ENCODE data around the gene LASP1. TPM values are rescaled to one million over a fixed set of nuclear protein-coding genes. Genes with fewer than 3 reads are reported as not detected.

Gene LASP1
- total and polyA plus RNA-seq, 7 donors = 8.6 to 20.1 (median 14.6) TPM

GRCh38 chr17:38877130-38877851, 7.4 kb downstream of the LASP1 start:
- no peak for TF ChIP-seq CTCF (IDR thresholded peaks at IDR 0.05)
- WGBS, 3 donors = 55 to 68% (median 67%) methylated on average over 7 of the region's 7 CpGs
- Histone ChIP-seq H3K4me1 (peaks cover 52% of the 10 kb centered on the region), H3K4me3 (no peak overlapping the region), H3K27ac (no peak overlapping the region), H3K27me3 (ENCODE audit: insufficient read depth in 3 of 3, low read length in 2 of 3) (no peaks in the 10 kb centered on the region), H3K9me3 (no peaks in the 10 kb centered on the region), H3K36me3 (ENCODE audit: insufficient read depth in 1 of 2, low read depth in 1 of 2) (peaks cover 0 to 26% of the 10 kb centered on the region in 2 donors)
- DNase-seq (no peak), ATAC-seq (no peak)
- intact Hi-C loops (cut with DNase I) = no loop called here

- TF ChIP-seq CTCF (IDR thresholded peaks at IDR 0.05) = no peak
- peak in 1 of 2 donors; percentile 53 for DNase-seq
- Histone ChIP-seq H3K36me3 (ENCODE audit: insufficient read depth in 1 of 2, low read depth in 1 of 2) (peaks cover 0 to 29% of the 10 kb centered on the region in 2 donors), H3K4me3 (no peak overlapping the region), H3K9me3 (no peaks in the 10 kb centered on the region), H3K27ac (no peak overlapping the region), H3K27me3 (ENCODE audit: insufficient read depth in 3 of 3, low read length in 2 of 3) (no peaks in the 10 kb centered on the region), H3K4me1 (peaks cover 35% of the 10 kb centered on the region)
- 35 to 48% (median 42%) methylated on average over 6 of the region's 6 CpGs for WGBS, 3 donors
- intact Hi-C loops (cut with DNase I) = no loop called here
- ATAC-seq = peak in 3 of 4 donors; percentile 39 to 53 (median 51)
These were observed 10.2 kb downstream of the LASP1 start for GRCh38 chr17:38879878-38880665.

GRCh38 chr17:38881600-38882191, 11.8 kb downstream of the LASP1 start:
- ATAC-seq (peak; percentile 39 to 57 (median 52)), DNase-seq (peak; percentile 75 to 85)
- 29 to 39% (median 36%) methylated on average over 8 of the region's 8 CpGs for WGBS, 3 donors
- H3K4me1 ChIP-seq = peaks cover 33% of the 10 kb centered on the region
- H3K9me3 ChIP-seq = no peaks in the 10 kb centered on the region
- peaks cover 0 to 29% of the 10 kb centered on the region in 2 donors for H3K36me3 ChIP-seq (ENCODE audit: insufficient read depth in 1 of 2, low read depth in 1 of 2)
- intact Hi-C loops (cut with DNase I) = no loop called here
- no peaks in the 10 kb centered on the region for H3K27me3 ChIP-seq (ENCODE audit: insufficient read depth in 3 of 3, low read length in 2 of 3)
- no peak overlapping the region for H3K4me3 ChIP-seq
- TF ChIP-seq CTCF (IDR thresholded peaks at IDR 0.05) = no peak
- peak overlapping the region; percentile 16 for H3K27ac ChIP-seq

GRCh38 chr17:38882870-38883269, 13.0 kb downstream of the LASP1 start:
- Histone ChIP-seq H3K36me3 (ENCODE audit: insufficient read depth in 1 of 2, low read depth in 1 of 2) (peaks cover 0 to 34% of the 10 kb centered on the region in 2 donors), H3K27me3 (ENCODE audit: insufficient read depth in 3 of 3, low read length in 2 of 3) (no peaks in the 10 kb centered on the region)
- DNase-seq = no peak

More at GRCh38 chr17:38882870-38883269, 13.0 kb downstream of the LASP1 start:
- WGBS, 3 donors = 83 to 88% (median 87%) methylated on average over 2 of the region's 2 CpGs
- no peak for TF ChIP-seq CTCF (IDR thresholded peaks at IDR 0.05)
- Histone ChIP-seq H3K4me3 (no peak overlapping the region), H3K9me3 (no peaks in the 10 kb centered on the region), H3K27ac (peak overlapping the region; percentile 0), H3K4me1 (peaks cover 43% of the 10 kb centered on the region)
- no peak for ATAC-seq
- intact Hi-C loops (cut with DNase I) = no loop called here
